Prostate gland (tissue), 2 donors: ENCODE results near the gene ATG2A. TPM values are rescaled to one million over a fixed set of nuclear protein-coding genes. Genes with fewer than 3 reads are reported as not detected.

Experiments
- DNase-seq: peaks from one replicate; pipeline ENCODE4 v3.0.0-alpha.2; 2019; ENCODE audit warnings: low spot score
- H3K27ac ChIP-seq, 2 donors: fragments of 200-600 bp; sonication (generic); 2 replicates each; pipeline ENCODE4 v1.5.1; 2017 to 2019
- H3K27me3 ChIP-seq: fragments of 200-600 bp; sonication (generic); replicated peaks from 2 replicates; pipeline ENCODE4 v1.5.1; 2019; ENCODE audit not compliant: insufficient read depth
- H3K36me3 ChIP-seq, 2 donors: fragments of 200-600 bp; sonication (generic); 1 replicate in 1 of 2; 2 replicates in 1 of 2; pipeline versions ENCODE4 v1.5.1 to v1.8.1; 2017 to 2019
- H3K4me1 ChIP-seq: fragments of 200-600 bp; sonication (generic); replicated peaks from 2 replicates; pipeline ENCODE4 v1.5.1; 2019
- H3K4me3 ChIP-seq, 2 donors: fragments of 200-600 bp; sonication (generic); 2 replicates each; pipeline ENCODE4 v1.5.1; 2017 to 2019
- H3K9me3 ChIP-seq: fragments of 200-600 bp; sonication (generic); 2 replicates; pipeline ENCODE4 v1.5.1; 2017
- POLR2A ChIP-seq: fragments of 450-650 bp; IDR thresholded peaks from one replicate; pipeline ENCODE4 v1.6.1; 2016; ENCODE audit warnings: antibody characterized with exemption, mild to moderate bottlenecking
- POLR2AphosphoS5 ChIP-seq: sonication (generic); formaldehyde crosslinking; IDR thresholded peaks from one replicate; pipeline ENCODE4 v1.6.1; 2017; ENCODE audit warnings: antibody characterized with exemption
- WGBS: methylation state at CpG from one replicate; pipeline ENCODE4 v1.1.5; 2018; 5-methylcytosine and 5-hydroxymethylcytosine counted together
- intact Hi-C: fragments of 100-400 bp; cut with DNase I; formaldehyde crosslinking; loops from one replicate; pipeline ENCODE4 v1.14.2; 2022
- total RNA-seq, 2 donors: library from RNA; depleted of rRNA; stranded (reverse); fragments of >200 nt; gene quantifications; one replicate each; pipeline ENCODE4 v1.1.0, GENCODE V29; 2016
- TF ChIP-seq, protein P1 (sequence below), 4 experiments: fragments of 200-600 bp in 2 of 4; fragments of 450-650 bp in 2 of 4; sonication (generic) in 2 of 4; IDR thresholded peaks; 1 replicate in 3 of 4; 2 replicates in 1 of 4; pipeline ENCODE4 v1.5.1; 2016 to 2019; ENCODE audit warnings: antibody characterized with exemption in 4 of 4, mild to moderate bottlenecking in 2 of 4, moderate library complexity in 2 of 4

The ATG2A gene
- total RNA-seq, 2 donors from 2014 or later, result 38.4 to 66.1 TPM

DNA sequence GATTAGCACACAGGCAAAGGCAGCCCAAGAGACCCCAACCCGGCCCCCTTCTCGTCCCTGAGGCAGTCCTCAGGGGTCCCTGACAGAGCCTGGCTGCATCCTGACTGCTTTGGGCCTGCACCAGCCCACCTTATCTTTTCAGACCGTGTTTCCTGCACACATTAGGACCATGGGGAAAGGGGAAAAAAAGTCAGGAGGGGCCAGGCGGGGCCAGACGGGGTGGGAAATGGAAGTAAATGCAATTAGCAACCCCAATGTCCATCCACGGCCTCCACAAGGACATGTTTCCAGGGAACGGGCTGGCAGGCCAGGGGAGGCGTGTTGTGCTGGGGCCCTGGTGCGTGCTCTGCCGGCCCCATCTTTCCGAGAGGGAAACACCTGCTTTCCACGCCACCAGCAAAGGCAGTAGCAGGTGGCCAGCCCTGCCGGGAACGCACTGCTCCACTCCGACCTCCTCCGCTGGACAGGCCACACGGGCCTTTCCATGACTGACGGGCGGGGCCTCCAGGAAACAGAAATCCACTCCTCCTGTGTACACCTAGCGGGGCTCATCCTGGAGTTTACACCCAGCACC lies 46.0 kb downstream of the ATG2A start:
- intact Hi-C loops, result no loop called here
- no peak for DNase-seq
- Histone ChIP-seq H3K27ac (peak overlapping the region; percentile 52 to 57), H3K4me1 (no peaks in the 10 kb centered on the region), H3K9me3 (no peaks in the 10 kb centered on the region), H3K4me3 (no peak overlapping the region), H3K27me3 (no peaks in the 10 kb centered on the region), H3K36me3 (no peaks in the 10 kb centered on the region)
- WGBS, result 69% methylated on average over 20 of the region's 20 CpGs
- TF ChIP-seq POLR2AphosphoS5, result no peak
- TF ChIP-seq POLR2A, result no peak
- TF ChIP-seq, protein P1, sequence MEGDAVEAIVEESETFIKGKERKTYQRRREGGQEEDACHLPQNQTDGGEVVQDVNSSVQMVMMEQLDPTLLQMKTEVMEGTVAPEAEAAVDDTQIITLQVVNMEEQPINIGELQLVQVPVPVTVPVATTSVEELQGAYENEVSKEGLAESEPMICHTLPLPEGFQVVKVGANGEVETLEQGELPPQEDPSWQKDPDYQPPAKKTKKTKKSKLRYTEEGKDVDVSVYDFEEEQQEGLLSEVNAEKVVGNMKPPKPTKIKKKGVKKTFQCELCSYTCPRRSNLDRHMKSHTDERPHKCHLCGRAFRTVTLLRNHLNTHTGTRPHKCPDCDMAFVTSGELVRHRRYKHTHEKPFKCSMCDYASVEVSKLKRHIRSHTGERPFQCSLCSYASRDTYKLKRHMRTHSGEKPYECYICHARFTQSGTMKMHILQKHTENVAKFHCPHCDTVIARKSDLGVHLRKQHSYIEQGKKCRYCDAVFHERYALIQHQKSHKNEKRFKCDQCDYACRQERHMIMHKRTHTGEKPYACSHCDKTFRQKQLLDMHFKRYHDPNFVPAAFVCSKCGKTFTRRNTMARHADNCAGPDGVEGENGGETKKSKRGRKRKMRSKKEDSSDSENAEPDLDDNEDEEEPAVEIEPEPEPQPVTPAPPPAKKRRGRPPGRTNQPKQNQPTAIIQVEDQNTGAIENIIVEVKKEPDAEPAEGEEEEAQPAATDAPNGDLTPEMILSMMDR (IDR thresholded peaks at IDR 0.05), result no peak

DNA sequence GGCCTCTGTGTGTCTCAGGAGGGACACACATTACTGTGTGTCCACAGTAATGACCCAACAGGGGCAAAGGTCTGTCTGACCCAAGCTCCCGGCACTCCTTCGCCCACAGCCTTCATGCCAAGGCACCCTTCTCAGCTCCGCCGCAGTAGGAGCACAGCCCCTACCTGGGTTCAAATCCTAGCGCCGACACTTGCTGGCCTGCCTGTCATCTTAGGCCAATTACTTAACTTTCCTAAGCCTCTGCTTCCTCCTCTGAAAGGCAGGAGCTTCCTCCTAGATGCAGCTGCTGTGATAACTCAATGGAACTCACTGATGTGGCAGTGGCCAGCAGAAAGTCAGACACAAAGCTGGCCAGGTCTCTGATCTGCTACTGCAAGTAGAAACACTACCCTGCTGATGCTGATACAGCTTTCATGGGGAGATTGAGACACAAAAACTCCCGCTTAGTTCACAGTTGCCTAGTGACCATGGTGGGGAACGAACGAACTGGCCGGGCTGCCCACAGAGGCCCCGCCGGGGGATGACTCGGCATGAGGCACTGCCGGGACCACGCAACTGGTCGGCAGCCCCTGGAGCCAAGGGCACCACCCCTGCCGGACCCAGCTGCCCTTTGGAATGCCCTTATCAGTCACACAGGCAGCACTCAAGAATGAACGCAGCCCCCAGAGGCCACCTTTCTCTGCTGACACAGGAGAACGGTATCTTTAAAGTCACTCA lies 46.7 kb downstream of the ATG2A start:
- no peak for DNase-seq
- TF ChIP-seq POLR2A (no peak), POLR2AphosphoS5 (no peak)
- TF ChIP-seq, protein P1 (IDR thresholded peaks at IDR 0.05), result no peak
- 57% methylated on average over 19 of the region's 19 CpGs for WGBS
- Histone ChIP-seq H3K36me3 (no peaks in the 10 kb centered on the region), H3K27ac (peak overlapping the region; percentile 52 to 57), H3K27me3 (no peaks in the 10 kb centered on the region), H3K4me3 (no peak overlapping the region), H3K4me1 (peaks cover 1% of the 10 kb centered on the region), H3K9me3 (no peaks in the 10 kb centered on the region)
- intact Hi-C loops, result no loop called here

DNA sequence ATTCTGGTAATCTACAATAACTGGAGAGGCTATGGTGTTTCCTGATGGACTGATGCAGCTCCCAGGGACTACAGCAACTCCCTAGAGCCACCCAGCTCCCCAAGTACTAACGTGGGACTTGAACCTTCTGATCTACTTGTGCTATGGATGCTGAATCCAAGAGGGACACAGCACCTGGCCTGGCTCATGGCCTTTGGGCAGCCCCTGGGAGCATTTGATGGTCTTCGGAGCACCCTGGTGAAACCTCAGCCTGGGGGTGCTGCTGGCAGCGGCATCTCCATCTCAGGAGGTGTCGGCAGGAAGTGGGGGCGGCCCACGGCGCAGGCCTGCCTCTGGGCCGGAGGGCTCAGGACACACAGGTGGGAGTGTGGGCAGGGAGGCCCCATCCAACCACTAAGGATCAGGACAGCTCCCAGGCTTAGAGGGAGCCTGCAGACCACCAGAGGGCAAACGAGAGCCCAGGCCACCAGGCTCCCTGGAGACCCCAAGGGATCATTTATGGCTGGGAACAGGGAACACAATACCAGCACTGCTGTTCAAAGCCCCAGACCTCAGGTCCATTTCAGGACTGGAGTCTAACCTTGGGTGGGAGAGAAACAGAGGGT lies 47.3 kb downstream of the ATG2A start:
- intact Hi-C loops, result no loop called here
- Histone ChIP-seq H3K27ac (peak overlapping the region; percentile 52 to 57), H3K36me3 (no peaks in the 10 kb centered on the region), H3K4me3 (no peak overlapping the region), H3K27me3 (no peaks in the 10 kb centered on the region), H3K9me3 (no peaks in the 10 kb centered on the region), H3K4me1 (peaks cover 7% of the 10 kb centered on the region)
- DNase-seq, result no peak
- TF ChIP-seq POLR2AphosphoS5, result no peak
- WGBS, result 70% methylated on average over 9 of the region's 9 CpGs

DNA sequence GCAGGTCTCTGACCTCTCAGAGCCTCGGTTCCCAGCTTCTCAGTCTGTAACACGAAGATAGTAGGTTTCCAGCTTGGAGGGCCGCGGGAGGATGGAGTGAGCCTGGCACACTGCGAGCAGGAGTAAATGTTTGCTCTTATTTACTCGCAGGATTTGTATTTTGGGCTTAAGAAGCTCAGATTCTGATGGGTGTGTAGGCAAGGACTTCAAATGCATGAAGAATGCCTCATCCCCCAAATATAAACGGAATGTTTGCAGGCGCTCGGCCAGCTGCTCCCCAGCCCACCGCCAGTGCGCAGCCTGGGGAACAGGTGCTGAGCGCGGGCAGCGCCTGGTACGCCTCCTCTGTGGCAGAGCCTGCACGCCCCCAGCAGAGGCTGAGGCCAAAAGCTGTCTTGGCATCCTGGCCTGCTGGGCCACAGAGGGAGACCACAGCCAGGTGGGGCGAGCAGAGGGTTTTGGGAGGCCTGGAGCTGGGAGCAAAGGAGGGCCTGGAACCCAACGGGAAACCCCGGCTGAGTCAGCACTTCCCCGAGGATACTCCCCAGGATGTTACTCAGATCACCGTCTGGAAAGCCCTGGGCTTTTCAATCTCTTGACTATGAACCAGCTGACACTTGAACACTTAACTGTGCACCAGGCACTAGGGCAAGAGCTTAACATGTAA lies 48.0 kb downstream of the ATG2A start:
- intact Hi-C loops, result no loop called here
- no peak for DNase-seq
- TF ChIP-seq POLR2A (no peak), POLR2AphosphoS5 (no peak)
- TF ChIP-seq, protein P1 (IDR thresholded peaks at IDR 0.05), result no peak
- Histone ChIP-seq H3K4me1 (peaks cover 11% of the 10 kb centered on the region), H3K27me3 (no peaks in the 10 kb centered on the region), H3K4me3 (no peak overlapping the region), H3K27ac (peak overlapping the region; percentile 52 to 57), H3K9me3 (no peaks in the 10 kb centered on the region), H3K36me3 (no peaks in the 10 kb centered on the region)
- WGBS, result 27% methylated on average over 21 of the region's 21 CpGs

DNA sequence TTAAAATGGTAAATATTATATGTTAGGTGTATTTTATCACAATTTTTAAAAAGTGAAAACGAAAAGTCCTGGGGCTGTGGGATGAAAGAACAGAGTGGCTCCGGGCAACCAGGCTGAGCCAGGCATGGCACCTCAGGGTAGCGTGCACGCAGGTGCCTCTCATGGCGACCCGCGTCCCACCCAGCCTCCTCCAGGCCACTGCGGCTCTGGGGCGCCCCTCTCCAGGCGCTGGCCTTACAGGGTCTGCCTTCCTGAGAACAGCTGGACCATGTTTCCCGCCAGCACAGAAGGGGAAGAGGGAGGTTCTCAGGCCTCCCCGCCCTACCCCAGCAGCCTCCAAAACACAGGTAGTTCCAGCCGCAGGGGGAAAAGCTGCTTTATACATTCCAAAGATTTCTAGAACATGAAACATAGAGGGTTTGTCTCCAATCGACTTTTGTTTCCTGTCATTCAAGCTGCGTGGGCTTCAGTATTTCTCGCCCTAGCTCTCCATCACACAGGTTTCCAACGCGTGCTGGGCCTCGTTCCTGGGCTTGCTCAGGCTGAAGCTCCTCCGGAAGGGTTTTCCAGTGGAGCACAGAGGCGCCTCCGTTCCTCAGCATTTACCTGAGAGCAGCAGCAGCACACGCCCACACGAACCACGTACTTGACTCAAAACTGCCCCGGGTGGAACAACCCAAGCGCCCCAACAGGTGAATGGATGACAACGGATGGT lies 49.1 kb downstream of the ATG2A start:
- peaks cover 14% of the 10 kb centered on the region for H3K4me1 ChIP-seq
- no peaks in the 10 kb centered on the region for H3K9me3 ChIP-seq
- H3K4me3 ChIP-seq, result no peak overlapping the region
- no peaks in the 10 kb centered on the region for H3K36me3 ChIP-seq
- H3K27ac ChIP-seq, result no peak overlapping the region
- intact Hi-C loops, result no loop called here
- no peaks in the 10 kb centered on the region for H3K27me3 ChIP-seq
- TF ChIP-seq POLR2A (no peak), POLR2AphosphoS5 (no peak)
- TF ChIP-seq, protein P1 (IDR thresholded peaks at IDR 0.05), result no peak
- 81% methylated on average over 28 of the region's 28 CpGs for WGBS
- no peak for DNase-seq
